Measurements from ENCODE around the gene CRYGB. TPM values are rescaled to one million over a fixed set of nuclear protein-coding genes. Genes with fewer than 3 reads are reported as not detected.

Gene CRYGB
- total and polyA plus RNA-seq, 2 of the 4 experiments (the other 2 are of a cell fraction) = not detected

DNA sequence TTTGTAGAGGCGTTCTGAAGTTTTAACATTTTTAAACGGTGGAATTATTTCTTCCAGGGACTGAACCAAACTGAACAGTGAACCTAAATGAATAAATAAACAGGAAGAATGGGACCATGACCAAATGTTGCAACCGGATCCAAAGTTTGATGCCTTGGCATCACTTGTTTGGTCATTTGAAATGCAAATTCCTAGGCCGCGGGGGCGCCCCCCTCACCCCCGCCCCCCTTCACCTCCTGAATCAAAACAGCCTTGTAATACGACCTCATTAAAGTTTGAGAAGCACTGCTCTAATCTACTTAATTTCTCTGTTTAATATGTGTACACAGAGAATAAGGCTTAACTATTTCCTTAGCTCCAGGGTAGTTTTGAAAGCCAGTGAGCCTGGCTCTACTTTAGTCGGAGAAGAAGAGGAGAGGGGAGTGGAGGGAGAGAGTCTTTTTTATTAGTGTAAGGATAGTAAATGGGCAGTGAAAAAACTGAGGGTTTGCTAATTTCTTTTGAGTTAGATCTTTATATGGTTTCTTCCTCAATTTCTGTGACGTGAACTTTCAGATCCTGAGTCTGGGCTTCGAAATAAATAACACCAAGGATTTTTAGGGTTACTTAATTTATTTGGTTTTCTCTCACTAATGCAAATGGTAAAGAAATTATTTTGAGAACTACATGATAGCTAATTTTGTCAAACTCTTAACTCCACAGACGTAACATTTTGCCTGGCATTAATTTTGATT lies 38.2 kb upstream of the CRYGB start:
- Histone ChIP-seq H2BK20ac (ENCODE audit: low read depth, low read length) (no peak overlapping the region), H3K23ac (ENCODE audit: low read depth, low read length) (no peak overlapping the region), H2BK15ac (ENCODE audit: low read depth, low read length) (no peak overlapping the region), H3K9me1 (ENCODE audit: insufficient read depth, low read length) (no peaks in the 10 kb centered on the region), H2BK120ac (ENCODE audit: low read depth, low read length) (no peak overlapping the region), H2AFZ (replicated peaks; ENCODE audit: low read length, poor library complexity) (no peak overlapping the region), H3K9ac (ENCODE audit: low read depth, low read length) (no peak overlapping the region), H4K20me1 (ENCODE audit: insufficient read depth, low read length) (no peaks in the 10 kb centered on the region), H3K4ac (ENCODE audit: low read depth, low read length) (no peak overlapping the region), H4K5ac (ENCODE audit: low read depth, low read length) (no peak overlapping the region), H3K14ac (replicated peaks; ENCODE audit: low read depth, low read length) (no peak overlapping the region), H3K56ac (ENCODE audit: extremely low read depth, insufficient read depth, low read length) (no peak overlapping the region), H3K4me1 (ENCODE audit: control insufficient read depth, insufficient read depth, low read length) (no peaks in the 10 kb centered on the region), H2AK5ac (ENCODE audit: low read depth, low read length) (no peak overlapping the region), H3K36me3 (ENCODE audit: control insufficient read depth, insufficient read depth, low read length) (no peaks in the 10 kb centered on the region), H3K27me3 (ENCODE audit: control insufficient read depth, insufficient read depth, low read length) (peaks cover 18% of the 10 kb centered on the region), H3K27ac (ENCODE audit: insufficient read depth, low read length) (no peak overlapping the region), H2AK9ac (replicated peaks; ENCODE audit: low read depth, low read length, poor library complexity) (no peak overlapping the region), H2BK5ac (ENCODE audit: low read depth, low read length, poor library complexity, severe bottlenecking) (no peak overlapping the region), H4K91ac (ENCODE audit: insufficient read depth, low read depth, low read length) (no peak overlapping the region), H3K18ac (ENCODE audit: low read depth, low read length) (no peak overlapping the region), H3K4me2 (ENCODE audit: low read depth, low read length) (no peak overlapping the region), H4K8ac (ENCODE audit: low read depth in 2 of 2, low read length in 2 of 2) (no peak overlapping the region), H3K4me3 (ENCODE audit: insufficient read depth, low read depth, low read length) (no peak overlapping the region), H3K79me1 (ENCODE audit: low read depth in 1 of 2, low read length in 2 of 2) (no peaks in the 10 kb centered on the region), H3K9me3 (ENCODE audit: control insufficient read depth, insufficient read depth, low read length) (no peaks in the 10 kb centered on the region)
- no peak for ATAC-seq (ENCODE audit: low read depth)
- TF ChIP-seq CHD1 (IDR thresholded peaks at IDR 0.05; ENCODE audit: low read depth, low read length) = no peak
- TF ChIP-seq BHLHE40 (IDR thresholded peaks at IDR 0.05; ENCODE audit: low read depth, low read length) = no peak
- no peak for TF ChIP-seq MXI1 (IDR thresholded peaks at IDR 0.05; ENCODE audit: borderline replicate concordance, low read depth, low read length)
- TF ChIP-seq MAZ (IDR thresholded peaks at IDR 0.05; ENCODE audit: borderline replicate concordance, low read depth, low read length) = no peak
- WGBS, 2 experiments (ENCODE audit: extremely low coverage in 2 of 2, insufficient read length in 1 of 2) = no CpG with 5 or more reads among the region's 12 CpGs
- intact Hi-C loops (cut with micrococcal nuclease) (no loop called here), dilution Hi-C loops (cut with HindIII; ENCODE audit: low sequenced_read_pairs, unreplicated experiment) (no loop called here), in situ Hi-C loops (cut with MboI; ENCODE audit: low sequenced_read_pairs) (no loop called here)
- DNase-seq = no peak
- ChIA-PET POLR2A (ENCODE audit: unreplicated experiment) (no interaction called here), CTCF (no interaction called here)
- BruUV-seq (replicated peaks) = no TSS peak

Data from IMR-90 (cell line).